GM19463 (cell line): ENCODE results near the gene GBP1.
"Not testable (repeated sequence)": the region's sequence is repeated elsewhere in the genome, so short reads cannot be mapped to it uniquely, and the experiment has no call there.

Experiments
- ATAC-seq: cut with Tn5 transposase; IDR thresholded peaks from one replicate; pipeline ENCODE4 v1.9.1; 2021; ENCODE audit warnings: mild to moderate bottlenecking, moderate library complexity; ENCODE audit not compliant: unreplicated experiment

The GBP1 gene, protein sequence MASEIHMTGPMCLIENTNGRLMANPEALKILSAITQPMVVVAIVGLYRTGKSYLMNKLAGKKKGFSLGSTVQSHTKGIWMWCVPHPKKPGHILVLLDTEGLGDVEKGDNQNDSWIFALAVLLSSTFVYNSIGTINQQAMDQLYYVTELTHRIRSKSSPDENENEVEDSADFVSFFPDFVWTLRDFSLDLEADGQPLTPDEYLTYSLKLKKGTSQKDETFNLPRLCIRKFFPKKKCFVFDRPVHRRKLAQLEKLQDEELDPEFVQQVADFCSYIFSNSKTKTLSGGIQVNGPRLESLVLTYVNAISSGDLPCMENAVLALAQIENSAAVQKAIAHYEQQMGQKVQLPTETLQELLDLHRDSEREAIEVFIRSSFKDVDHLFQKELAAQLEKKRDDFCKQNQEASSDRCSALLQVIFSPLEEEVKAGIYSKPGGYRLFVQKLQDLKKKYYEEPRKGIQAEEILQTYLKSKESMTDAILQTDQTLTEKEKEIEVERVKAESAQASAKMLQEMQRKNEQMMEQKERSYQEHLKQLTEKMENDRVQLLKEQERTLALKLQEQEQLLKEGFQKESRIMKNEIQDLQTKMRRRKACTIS

DNA sequence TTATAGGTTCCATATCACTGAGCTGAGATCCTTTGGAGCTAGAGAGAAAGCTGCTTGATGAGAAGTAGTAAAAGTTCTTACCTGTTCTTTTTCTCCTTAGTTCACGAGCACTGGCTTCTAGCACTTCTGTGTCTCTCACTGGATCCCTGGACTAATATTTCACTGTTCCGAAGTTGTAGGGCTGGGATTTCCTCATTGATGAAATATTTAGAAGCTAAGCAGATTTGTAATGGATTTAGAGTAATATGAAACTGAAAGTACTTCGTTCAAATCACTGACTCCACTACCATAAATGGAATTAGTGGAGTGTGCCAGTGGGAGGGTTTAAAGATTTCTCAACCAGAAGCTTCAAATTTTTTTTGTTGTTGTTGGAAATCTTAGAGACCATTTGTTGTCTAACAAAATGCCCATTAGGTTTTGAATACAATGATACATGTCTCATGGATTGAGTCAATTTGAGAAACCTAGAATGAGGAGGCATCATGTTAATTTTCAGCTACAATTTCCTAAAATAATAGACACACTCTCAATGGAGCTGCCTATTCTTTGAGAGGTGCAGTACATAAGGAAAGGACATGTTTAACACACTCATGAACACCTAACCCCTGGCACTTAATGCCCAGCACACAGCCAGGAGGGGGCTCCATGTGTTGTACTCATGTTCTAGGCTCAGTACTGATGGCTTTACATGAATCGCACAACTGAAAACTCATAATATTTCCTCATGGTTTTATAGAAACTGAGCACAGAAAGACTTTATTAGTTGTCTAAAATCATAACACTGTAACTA, at the start of gene GBP1:
TSS of gene GBP1 (minus strand) at position 130 of the 790 bp plus-strand sequence. CDS start 1,974 bp downstream, outside the sequence.
- peak; percentile 57 for ATAC-seq

DNA sequence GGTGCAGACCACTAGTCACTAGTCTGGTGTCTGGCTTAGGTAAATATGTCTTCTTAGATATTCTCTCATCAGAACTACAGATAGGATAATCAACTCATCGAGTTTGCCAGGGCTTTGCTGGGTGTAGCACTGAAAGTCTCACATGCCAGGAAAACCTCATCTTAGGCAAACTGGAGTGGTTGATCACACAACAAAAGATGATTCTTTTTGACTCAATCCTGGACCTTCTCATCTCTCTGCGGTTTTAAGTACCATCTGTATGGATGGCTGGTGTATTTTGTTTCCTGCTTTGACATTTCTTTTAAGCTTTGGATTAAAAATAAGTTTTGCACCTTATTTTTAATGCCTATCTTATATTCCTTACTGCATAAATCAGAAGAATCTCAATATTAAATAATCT, 49.7 kb upstream of the GBP1 start:
- ATAC-seq = no peak

DNA sequence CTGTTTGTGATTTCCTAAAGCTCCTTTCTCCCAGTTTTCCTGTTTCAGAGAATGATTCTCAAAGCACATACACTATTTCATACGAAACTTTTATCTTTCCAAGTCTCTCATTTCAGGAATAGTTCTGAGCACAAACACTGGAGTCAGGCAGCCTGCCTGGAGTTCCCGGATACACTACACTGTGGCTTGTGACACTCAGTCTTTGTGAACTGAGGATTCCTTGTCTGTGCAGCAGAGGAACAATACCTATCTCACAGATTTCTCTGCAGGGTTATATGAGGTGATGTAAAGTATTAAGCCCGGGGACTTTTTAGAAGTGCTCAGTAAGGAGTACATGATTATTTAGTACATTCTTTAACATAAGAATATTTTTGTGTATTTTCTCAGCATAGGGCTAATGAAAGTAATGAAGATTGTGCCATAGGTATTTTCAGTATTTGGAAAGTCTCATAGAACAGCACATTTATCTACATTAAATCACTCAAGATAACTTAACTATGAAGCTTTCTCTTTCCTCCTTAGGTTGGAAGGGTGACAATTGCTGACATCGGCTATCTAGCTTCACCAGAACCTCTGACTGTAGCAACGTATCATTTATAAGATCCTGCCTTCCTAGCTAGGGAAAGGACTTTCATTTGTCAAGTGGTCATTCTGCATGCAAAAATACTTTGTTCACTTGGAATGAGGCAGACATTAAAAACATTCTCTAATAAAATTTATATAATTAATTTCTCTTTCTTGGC, 48.0 kb upstream of the GBP1 start:
- no peak for ATAC-seq

DNA sequence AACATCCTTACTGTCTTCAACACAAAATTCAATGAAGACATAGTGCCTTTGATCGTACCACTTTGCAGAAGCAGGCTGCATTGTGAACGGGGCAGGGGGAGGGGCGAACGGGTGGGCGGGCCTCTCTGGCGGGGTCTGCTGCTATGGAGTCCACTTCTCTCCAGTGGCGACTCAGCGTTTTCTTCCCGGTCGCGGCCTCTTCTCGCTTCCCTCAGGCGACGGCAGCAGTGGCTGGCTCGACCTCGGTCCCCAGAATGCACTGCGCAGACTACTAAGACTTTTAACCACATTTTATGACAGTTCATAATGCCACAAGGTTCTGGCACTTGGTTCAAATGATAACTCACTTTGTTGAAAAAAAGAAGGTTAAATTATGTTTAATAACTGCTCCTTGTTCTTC, 39.7 kb upstream of the GBP1 start:
- no peak for ATAC-seq

DNA sequence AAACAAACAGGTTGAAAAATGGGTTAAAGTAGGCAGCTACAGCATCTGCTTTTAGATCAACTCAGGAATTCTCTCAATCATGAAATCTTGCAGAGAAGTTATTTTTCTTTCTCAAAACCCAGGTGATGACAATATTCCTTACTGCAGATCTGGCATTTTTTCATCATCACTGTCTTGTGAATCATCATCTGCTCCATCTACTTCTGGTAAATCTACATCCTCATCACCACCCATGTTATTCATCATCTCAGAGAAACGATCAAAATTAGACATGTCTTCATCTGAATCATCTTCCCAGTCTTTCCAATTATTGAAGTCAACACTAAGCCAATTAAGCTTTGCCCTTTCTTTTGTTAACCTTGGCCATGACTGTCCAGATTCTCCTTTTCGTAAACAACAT, 39.1 kb upstream of the GBP1 start:
- ATAC-seq = no peak

DNA sequence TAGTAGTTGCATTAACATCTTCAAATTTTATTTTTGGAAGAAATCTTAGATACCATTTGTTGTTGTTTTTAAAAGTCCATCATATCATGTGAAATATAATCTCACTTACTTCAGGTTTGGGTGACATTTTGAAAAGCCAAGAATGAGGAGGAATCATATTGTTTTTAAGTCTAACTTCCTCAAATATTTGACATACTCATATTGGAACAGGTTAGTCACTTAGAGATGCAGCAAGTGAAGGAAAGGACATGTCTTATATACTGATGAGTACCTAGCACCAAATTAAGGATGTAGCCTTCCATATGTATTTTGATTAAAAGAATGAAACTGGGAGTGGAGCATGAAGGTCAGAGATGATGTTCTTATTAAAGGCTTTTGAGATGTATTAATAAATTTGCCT, 37.0 kb upstream of the GBP1 start:
- ATAC-seq = no peak

DNA sequence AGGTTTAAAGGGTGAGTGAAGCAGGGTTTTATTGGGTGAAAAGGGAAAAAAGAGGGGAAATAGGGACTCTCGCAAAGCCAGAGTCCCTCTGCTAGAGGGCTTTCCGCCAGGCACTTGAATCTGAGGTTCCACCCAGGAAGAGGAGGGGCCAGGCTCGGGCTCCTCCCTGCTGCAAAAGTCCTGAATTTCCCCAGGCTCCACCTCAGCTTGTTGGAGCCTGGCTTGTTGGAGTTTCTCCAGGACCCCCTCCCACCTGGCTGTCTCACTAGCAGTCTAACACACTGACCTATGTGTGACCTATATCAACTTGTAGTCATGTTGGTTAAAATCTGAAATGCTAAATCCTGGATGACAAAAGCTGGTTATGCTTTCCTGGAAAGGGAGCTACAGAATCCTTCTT, 35.4 kb upstream of the GBP1 start:
- ATAC-seq = no peak

DNA sequence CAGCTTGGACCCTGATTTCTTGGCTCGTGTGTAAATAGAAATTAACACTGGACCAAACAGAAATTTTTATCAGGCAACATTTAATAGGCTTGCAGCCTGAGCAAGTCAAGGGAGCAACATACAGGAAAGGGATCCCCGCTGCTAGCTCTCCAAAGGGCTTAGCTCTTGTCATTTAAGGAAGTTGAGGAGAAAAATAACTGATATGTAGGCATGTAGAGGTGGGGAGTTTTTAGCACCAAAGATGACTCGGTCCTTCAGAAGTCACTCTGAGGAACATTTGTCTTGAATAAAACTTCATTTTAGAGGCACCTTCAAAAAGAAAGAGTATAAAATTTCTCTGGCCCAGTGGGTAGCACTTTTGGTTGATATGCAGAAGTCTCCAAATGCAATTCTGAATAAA, 33.8 kb upstream of the GBP1 start:
- ATAC-seq = no peak

DNA sequence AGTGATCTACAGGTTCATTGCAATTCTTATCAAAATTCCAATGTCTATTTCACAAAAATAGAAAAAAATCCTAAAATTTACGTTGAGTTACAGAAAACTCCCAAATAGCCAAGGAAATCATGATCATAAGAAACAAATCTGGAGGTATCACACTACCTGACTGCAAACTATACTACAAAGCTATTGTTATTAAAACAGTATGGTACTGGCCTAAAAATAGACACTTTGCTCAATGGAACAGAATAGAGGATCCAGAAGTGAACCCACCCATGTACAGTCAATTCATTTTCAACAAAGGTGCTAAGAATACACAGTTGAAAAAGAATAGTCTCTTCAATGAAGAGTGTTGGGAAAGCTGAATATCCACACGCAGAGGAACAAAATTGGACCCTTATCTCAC, 30.7 kb upstream of the GBP1 start:
- ATAC-seq = no peak

DNA sequence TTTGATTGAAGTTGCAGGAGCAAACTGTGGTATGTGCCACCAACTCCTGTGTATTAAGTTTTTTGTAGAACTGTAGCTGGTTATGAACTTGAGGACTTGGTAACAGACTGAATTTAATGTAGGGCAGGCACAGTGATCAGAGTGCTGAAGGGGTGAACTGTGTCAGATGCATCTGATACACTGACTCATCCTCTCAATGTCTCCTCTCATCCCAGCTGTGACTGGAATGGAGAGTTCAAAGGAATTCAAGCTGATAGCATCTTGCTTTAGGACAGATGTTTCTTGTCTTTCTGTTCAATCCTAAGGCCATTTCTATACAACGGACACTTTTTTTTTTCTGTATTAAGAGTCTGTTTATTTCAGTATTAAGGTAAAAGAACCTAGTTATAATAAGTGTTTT, 25.0 kb upstream of the GBP1 start:
- ATAC-seq = no peak

DNA sequence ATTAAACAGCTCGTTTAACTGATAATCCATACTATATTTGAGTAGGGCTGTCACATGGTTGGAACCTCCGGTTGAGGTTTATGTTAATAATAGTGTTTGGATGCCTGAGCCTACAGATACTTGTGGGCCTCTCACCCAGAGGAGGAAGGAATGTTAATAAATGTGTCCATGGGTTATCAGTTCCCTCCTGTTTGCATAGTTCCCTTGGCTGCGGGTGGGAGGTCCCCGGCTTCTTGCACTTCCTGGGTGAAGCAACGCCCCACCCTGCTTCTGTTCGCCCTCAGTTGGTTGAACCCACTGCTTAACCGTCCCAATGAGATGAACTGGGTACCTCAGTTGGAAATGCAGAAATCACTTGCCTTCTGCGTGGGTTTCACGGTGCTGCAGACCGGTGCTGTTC, 23.6 kb upstream of the GBP1 start:
- ATAC-seq = no peak

DNA sequence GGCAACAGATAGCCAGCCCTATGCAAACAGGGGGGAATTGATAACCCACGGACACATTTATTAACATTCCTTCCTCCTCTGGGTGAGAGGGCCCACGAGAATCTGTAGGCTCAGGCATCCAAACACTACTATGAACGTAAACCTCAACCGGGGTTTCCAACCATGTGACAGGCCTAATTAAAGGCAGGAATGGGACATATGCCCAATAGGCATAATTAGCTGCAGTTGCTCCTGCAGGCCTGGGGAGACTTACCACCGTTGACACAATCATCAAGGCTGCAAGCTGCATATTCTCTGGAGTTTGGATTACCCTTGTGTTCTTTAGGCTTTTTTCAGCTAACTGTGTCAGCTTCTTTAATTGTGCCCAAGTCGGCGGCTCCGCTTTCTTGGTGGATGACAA, 22.2 kb upstream of the GBP1 start:
- ATAC-seq = no peak

DNA sequence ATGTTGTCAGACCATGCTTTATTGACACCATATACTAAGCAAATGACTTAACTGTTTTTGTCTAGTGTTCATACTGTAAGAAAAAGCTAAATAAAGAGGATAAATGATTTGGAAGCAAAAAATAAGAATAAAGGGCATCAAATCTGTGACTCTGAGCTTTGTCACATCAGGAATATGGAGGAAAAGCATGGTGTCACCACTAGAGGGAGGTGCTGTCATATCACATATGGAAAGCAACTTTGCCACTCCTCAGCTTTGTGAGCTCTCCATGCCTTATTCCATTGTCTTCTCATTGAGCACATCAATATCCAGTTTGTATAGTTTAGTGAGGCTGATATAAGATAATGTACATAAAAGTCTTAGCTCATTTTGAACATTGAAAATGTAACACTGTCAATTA, 20.8 kb upstream of the GBP1 start:
- ATAC-seq = no peak

DNA sequence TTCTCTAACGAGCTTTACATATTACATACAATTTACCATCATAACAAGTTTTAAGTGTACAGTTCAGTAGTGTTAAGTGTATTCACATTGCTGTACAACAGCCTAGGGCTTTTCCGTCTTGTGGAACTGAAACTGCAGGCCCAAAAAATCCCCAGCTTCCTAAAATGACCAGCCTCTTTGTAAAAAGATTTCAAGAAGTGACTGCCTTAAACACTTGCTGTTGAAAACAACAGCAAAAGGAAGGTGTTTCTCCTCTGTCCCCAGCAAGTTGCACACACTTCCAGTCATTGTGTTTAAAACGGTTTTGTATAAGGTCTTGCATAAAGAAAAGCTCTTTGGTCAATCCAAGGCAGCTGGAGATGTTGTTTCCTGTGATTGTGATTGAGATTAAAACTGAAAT, 16.0 kb upstream of the GBP1 start:
- no peak for ATAC-seq

DNA sequence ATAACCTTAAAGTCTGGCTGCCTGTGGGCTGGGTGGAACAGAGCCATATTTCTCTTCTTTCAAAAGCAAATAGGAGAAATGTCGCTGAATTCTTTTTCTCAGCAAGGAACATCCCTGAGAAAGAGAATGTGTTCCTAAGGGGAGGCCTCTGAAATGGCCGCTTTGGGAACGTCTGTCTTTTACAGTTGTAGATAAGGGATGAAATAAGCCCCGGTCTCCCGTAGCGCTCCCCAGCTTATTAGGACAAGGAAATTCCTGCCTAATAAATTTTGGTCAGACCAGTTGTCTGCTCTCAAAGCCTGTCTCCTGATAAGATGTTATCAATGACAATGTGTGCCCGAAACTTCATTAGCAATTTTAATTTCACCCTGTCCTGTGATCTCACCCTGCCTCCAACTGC, 15.1 kb upstream of the GBP1 start:
- not testable (repeated sequence) for ATAC-seq

DNA sequence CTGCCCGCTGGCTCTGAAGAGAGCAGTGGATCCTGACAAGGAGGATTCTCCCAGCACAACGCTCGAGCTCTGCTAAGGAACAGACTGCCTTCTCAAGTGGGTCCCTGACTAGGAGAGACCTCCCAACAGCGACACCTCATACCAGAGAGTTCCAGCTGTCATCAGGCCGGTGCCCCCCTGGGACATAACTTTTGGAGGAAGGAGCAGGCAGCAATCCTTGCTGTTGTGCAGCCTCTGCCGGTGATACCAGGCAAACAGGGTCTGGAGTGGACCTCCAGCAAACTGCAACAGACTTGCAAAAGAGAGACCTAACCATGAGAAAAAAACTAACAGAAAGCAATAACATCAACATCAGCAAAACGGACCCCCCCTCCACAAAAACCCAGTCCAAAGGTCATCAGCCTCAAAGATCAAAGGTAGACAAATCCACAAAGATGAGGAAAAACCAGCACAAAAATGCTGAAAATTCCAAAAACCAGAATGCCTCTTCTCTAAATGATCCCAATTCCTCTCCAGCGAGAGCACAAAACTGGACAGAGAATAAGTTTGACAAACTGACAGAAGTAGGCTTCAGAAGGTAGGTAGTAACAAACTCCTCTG, 7.6 kb upstream of the GBP1 start:
- ATAC-seq = not testable (repeated sequence)

DNA sequence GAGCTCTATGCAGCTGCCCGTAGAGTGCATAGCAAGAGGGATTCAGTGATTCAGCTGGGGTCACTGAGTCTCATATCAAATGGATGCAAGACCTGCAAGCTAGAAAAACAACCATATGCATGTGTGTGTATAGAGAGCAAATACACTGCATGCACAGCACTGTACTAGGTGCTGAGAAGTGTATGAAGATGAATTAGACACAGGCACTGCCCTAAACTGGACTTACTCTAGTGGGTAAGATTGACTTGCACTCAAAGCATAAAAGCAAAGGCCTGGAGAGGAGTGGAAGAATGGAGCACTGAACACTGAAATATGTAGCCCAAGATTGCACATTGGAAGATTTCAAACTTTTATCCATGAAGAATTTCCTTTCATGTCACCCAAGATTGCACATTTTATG, 5.5 kb upstream of the GBP1 start:
- no peak for ATAC-seq

DNA sequence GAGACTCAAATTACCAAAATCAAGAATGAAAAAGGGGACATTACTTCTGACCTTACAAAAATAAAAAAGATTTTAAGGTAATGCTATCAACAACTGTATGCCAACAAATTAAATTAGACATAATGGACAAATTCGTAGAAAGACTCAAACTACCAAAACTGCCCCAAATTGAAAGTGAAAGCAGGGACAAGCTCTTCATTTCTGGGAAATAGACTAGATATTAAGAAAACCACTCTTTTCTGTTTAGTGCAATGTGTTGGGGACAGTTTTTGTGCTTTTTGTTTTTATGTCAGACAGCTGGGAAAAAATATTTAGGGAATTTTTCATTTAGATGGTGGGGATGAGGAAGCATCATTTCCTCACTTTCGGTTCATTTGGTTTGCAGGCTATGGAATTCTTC, 4.9 kb upstream of the GBP1 start:
- no peak for ATAC-seq

DNA sequence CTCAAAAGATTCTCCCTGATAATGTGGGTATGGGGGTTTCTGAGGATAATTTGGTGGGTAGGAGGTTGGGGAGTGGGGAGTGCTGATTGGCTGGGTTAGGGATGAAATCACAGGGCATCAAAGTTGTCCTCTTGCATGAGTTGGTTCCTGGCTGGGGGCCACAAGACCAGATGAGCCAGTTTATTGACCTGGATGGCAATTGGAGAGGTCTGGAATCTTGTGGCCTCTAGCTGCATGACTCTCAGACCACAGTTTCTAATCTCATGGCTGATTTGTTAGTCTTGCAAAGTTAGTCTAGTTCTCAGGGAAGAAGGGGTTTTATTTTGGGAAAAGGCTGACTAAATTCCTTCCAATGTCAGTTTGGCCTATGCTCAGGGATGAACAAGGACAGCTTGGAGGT, 3.3 kb upstream of the GBP1 start:
- no peak for ATAC-seq

DNA sequence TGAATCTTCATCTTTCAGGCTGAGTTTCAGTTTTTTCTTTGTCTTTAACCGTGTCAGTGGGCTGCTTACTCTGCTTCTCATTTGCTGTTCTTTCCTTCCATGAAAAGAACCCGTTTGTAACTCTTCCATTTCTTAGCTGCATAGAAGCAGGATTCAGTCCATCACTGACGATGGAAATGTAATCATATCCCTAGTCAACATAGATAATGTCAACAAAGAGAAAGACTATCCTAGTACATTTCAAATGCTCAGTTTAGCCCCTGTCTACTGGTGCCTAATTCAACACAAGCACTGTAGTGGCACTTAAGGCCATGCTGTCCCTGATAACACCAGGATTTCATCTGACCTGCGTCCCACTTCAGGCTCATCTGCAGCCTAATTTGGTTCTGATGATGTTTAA, 376 bp downstream of the GBP1 start:
- ATAC-seq = peak; percentile 38

DNA sequence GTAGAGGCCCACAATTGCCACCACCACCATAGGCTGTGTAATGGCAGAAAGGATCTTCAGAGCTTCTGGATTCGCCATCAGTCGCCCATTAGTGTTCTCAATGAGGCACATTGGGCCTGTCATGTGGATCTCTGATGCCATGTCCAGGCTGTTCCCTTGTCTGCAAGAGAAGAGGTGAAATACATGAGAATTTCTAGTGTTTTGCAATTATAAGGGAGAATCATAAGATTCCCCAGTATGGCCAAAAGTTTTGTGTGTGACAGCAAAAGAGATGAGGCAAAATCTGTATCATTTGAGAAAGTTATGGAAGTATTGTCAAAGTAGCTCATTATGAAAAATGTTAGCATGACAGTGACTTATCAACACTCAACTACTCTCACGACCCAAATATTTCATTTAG, 1.9 kb downstream of the GBP1 start:
- ATAC-seq = no peak
